Activated gamma-delta T cell (primary cell): ENCODE measurements around the gene FUCA1.
"Not testable (repeated sequence)": the region's sequence is repeated elsewhere in the genome, so short reads cannot be mapped to it uniquely, and the experiment has no call there.

Experiments used
- DNase-seq: peaks from one replicate; lab custom pipeline; 2025; lab: John Stamatoyannopoulos, UW

FUCA1 gene

GRCh38 chr1:23837908-23838307, 30.2 kb downstream of the FUCA1 start:
- DNase-seq, result no peak

DNA sequence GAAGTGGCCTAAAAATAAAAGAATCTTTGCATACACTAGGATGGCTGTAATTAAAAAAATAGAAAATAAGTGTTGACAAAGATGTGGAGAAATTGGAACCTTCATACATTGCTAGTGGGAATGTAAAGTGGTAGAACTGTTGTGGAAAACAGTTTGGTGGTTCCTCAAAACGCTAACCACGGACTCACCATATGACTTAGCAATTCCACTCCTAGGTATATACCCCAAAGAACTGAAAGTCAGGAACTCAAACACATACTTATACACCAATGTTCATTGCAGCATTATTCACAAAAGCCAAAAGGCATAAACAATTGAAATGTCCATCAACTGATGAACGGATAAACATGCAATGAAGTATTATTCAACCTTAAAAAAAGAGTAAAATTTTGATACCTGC, 32.1 kb downstream of the FUCA1 start:
- no peak for DNase-seq

- not testable (repeated sequence) for DNase-seq
Observed at GRCh38 chr1:23834156-23834555, 33.9 kb downstream of the FUCA1 start.

- no peak for DNase-seq
Observed at GRCh38 chr1:23827717-23828116, 40.4 kb downstream of the FUCA1 start.

DNA sequence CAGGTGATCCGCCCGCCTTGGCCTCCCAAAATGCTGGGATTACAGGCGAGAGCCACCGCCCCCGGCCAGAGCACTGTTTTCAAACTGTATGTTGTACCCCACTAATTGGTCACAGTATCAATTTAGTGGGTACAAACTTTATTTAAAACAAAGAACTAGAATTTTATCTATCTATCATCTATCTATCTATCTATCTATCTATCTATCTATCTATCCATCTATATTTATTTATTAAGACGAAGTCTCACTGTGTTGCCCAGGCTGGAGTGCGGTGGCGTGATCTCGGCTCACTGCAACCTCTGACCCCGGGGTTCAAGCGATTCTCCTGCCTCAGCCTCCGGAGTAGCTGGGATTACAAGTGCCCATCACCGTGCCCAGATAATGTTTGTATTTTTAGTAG, 41.5 kb downstream of the FUCA1 start:
- not testable (repeated sequence) for DNase-seq

GRCh38 chr1:23825762-23826522, 42.1 kb downstream of the FUCA1 start:
- no peak for DNase-seq

- peak; percentile 79 for DNase-seq
Observed at GRCh38 chr1:23825076-23825761, 42.9 kb downstream of the FUCA1 start, which contains the start of gene HMGCL. Gene HMGCL, minus strand, starts transcription at chr1:23825429. Its CDS starts 14 bp downstream, at chr1:23825415.

- DNase-seq, result no peak
Observed at GRCh38 chr1:23824711-23825075, 43.4 kb downstream of the FUCA1 start.

DNA sequence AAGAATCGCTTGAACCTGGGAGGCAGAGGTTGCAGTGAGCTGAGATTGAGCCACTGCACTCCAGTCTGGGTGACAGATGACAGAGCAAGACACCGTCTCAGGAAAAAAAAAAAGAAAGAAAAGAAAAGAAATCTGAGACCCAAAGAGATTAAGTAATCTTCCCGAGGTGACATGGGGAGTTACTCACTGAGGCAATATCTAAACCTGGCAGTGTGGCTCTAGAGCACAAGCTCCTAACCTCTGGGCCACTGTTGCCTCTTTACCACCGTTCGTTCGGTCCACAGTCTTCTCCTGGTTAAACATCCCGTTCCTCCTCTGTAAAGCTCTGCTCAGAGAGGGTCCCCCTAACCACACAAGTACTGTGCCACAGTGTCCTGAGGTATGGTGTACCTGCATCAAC, 44.3 kb downstream of the FUCA1 start:
- no peak for DNase-seq

DNA sequence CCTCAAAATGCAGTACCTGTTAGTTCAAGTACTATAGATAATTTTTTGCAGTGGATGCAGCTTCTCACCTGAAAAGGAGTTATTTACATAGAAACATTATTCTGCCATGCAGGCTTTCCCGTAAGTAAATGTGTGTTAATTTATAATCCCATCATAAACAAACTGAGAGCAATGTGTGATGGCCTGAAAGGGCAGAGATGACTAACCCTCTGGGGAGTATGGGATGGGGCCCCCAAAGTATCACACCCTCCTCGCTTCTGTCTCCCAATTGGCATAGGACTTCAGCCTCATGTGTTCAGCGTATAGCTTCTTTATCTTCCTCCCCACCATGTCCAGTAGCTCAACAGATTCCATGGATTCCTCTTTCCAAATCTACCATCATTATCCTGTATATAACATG, 50.5 kb downstream of the FUCA1 start:
- no peak for DNase-seq

DNA sequence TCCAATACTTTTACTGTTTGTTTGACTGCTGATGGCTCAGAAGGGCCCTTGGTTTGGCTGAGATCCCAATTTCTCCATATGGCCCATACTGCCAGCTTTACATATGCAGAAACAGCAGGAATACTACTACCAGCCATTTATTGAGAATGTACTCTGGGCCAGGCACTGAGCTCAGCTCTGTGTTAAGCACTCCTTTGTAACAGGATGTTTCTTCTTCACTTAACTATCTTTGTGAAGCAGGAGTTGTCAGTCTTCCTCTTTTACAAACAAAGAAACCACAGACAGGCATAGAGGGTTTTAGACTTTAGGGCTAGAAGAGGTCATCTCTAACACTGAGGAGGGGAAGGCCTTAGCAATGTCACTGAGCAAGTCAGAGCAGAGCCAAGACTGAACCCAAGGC, 51.2 kb downstream of the FUCA1 start:
- DNase-seq, result no peak

GRCh38 chr1:23816361-23816760, 51.7 kb downstream of the FUCA1 start:
- no peak for DNase-seq

DNA sequence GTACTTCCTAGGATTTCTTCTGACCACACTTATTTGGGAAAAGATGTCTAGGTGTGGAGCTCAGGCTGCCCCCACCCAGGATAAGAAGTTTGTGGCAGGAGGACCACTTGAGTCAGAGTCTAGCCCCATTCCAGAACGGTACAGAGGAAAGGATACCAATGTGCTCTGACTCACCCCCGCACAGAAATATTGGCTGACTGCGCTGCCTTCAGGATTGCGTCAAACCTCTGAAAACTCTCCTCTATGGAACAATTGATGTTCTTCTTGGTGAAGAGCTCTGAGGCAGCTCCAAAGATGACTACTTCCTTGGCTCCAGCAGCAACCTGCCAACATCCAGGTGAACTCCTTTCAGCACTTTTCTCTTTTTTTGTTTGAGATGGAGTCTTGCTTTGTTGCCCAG, 54.1 kb downstream of the FUCA1 start:
- DNase-seq, result no peak

DNA sequence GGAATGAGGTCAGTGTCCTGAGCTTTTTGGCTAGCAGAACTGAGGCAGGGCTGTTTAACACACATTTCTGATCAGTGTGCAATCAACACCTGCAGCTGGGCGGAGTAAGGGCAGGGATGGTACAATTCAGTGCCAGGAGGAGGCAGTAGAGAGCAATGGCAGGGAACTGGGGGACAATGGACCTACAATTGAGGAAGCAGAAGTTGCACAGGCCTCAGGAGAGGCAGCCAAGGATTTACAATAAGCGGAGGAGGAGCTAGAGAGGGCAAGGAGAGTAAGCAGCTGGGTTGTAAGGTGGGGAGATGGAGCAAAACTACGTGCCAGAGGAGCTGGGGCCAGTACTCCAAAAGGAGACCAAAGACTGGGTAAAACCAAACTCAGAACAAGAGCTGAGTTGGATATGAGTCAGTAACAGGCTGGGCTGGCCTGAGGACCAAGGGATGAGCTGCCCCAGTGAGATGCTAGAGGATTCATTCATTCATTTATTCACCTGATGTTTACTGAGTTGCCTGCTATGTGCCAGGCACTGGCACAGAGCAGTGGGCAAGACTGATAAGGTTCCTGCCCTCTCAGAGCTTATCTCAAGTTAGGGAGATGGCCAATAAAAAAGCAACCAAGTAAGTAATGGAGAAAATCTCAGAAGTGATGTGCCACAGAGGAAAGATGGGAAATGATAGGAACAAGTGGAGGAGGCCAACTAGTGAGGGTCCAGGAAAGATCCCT, 57.1 kb downstream of the FUCA1 start:
- no peak for DNase-seq

DNA sequence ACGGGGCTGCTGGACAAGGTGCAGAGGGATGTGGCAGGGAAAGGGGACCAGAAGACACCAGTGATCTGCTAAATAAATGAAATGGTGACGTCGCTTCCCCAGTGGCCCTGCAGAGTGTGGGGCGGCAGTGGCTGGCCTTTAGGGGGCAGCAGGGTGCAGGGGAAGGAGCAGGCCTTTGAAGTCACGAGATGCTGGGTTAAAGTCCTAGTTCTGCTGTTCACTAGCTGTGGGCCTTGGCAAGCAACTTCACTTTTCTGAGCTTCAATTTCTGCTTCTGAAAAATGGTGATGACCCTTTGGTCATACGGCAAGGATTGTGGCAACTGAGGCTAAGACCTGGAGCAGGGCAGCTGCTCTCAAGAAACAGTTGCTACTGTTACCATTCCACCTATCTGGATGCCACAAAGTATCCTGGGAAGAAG, 58.3 kb downstream of the FUCA1 start:
- DNase-seq, result peak; percentile 48

GRCh38 chr1:23807453-23807852, 60.6 kb downstream of the FUCA1 start:
- no peak for DNase-seq

DNA sequence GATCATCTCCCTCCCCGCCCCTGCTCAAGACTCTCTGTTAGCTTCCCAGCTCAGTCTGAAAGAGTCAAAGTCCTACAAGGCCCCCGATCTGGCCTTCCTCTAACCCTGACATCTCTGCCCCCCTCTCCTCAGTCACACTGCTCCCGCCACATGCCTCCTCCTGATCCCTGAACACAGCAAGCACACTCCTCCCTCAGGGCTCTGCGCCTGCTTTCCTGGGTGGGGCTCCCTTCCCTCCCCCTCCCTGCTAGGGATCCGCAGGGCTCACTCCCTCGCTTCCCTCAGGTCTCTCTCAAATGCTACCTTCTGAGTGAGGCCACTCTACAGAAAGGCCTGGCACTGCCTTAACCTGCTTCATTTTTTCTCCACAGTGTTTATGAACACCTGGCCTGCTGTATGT, 61.8 kb downstream of the FUCA1 start:
- DNase-seq, result no peak

GRCh38 chr1:23805025-23805424, 63.1 kb downstream of the FUCA1 start:
- no peak for DNase-seq

DNA sequence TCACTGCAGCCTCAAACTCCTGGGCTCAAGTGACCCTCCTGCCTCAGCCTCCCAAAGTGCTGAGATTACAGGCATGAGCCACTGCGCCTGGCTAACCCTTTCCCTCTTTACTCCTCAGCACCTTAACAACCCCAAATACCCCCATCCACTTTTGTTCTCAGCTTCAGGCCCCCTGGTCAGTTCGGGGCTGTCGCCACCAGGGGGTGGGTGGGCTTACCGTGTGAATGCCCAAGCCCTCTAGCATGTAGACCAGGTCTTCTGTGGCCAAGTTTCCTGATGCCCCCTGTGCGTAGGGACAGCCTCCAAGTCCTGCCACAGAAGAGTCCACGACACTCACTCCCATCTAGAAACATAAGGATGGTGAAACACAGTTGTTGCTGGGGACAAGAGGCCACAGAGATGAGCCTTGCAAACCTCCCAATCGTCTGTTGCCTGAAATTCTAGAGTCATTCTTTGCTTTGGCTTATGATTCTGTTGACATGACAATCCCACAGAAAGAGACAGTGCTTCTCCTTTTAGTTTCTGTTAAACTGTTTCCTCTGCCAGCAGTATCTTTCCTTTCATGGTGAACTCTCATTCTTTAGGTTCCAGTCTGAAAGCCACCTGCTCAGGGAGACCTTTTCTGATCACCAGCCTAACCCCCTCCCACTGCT, 63.8 kb downstream of the FUCA1 start:
- no peak for DNase-seq

GRCh38 chr1:23803674-23804073, 64.4 kb downstream of the FUCA1 start:
- no peak for DNase-seq

GRCh38 chr1:23802809-23803342, 65.2 kb downstream of the FUCA1 start:
- not testable (repeated sequence) for DNase-seq

GRCh38 chr1:23801876-23802275, 66.2 kb downstream of the FUCA1 start:
- no peak for DNase-seq
